ENCODE measurements around the gene DMPK.

DMPK gene

DNA sequence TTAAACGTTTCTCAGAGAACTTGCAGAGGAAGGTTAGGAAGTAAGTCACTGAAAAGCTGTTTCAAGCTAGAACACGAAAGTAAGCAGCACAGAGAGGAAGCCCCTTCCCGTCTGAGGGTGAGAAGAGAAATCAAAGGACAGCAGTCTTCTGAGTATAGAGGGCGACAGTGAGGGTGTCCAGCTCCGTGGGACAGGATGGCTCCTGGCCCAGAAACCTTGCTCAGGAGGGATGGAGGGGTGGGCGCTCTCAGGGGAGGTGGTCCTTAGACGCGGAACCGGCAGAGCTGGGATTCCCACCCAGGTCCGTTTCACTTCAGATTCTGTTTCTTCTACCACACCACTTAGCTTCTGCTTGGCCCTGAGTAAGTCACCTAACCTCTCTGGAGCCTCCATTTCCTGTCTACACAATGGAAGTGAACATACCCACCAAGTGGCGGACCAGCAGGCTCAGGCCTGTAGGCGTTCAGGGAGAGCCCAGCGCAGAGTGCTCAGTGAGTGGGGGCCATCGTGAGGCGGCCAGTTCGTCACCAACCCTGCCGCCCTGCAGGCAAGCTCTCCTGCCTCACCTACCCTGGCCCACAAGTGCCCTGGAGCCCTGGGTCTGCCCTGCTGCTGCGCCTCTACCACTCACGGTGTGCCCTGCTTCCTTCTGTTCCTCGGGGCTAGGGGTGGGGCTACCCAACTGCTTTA, 38.3 kb upstream of the DMPK start:
- no peak for TF ChIP-seq ESRRG (CRISPR knock-in tag; IDR thresholded peaks at IDR 0.05)
- TF ChIP-seq CREB5 (CRISPR knock-in tag; IDR thresholded peaks at IDR 0.05; ENCODE audit: low read depth) = no peak
- TF ChIP-seq ISL1 (CRISPR knock-in tag; IDR thresholded peaks at IDR 0.05) = no peak
- no peak for TF ChIP-seq ARNTL (CRISPR knock-in tag; IDR thresholded peaks at IDR 0.05; ENCODE audit: borderline replicate concordance, low read depth)
- no peak for TF ChIP-seq TOX (CRISPR knock-in tag; IDR thresholded peaks at IDR 0.05; ENCODE audit: borderline replicate concordance)
- no peak for TF ChIP-seq ZNF565 (CRISPR knock-in tag; conservative IDR thresholded peaks at IDR 0.05; ENCODE audit: low read depth)
- TF ChIP-seq POU6F1 (CRISPR knock-in tag; IDR thresholded peaks at IDR 0.05; ENCODE audit: borderline replicate concordance, low read depth) = no peak
- TF ChIP-seq, protein P1, sequence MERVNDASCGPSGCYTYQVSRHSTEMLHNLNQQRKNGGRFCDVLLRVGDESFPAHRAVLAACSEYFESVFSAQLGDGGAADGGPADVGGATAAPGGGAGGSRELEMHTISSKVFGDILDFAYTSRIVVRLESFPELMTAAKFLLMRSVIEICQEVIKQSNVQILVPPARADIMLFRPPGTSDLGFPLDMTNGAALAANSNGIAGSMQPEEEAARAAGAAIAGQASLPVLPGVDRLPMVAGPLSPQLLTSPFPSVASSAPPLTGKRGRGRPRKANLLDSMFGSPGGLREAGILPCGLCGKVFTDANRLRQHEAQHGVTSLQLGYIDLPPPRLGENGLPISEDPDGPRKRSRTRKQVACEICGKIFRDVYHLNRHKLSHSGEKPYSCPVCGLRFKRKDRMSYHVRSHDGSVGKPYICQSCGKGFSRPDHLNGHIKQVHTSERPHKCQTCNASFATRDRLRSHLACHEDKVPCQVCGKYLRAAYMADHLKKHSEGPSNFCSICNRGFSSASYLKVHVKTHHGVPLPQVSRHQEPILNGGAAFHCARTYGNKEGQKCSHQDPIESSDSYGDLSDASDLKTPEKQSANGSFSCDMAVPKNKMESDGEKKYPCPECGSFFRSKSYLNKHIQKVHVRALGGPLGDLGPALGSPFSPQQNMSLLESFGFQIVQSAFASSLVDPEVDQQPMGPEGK (CRISPR knock-in tag; IDR thresholded peaks at IDR 0.05; ENCODE audit: borderline replicate concordance) = no peak
- no peak for TF ChIP-seq SNAI2 (CRISPR knock-in tag; IDR thresholded peaks at IDR 0.05)
- no peak for TF ChIP-seq CSRNP3 (CRISPR knock-in tag; IDR thresholded peaks at IDR 0.05)
- no peak for TF ChIP-seq ZFP3 (CRISPR knock-in tag; IDR thresholded peaks at IDR 0.05)
- no peak for TF ChIP-seq TCF4 (CRISPR knock-in tag; IDR thresholded peaks at IDR 0.05; ENCODE audit: borderline replicate concordance)
- TF ChIP-seq ZNF8 (CRISPR knock-in tag; IDR thresholded peaks at IDR 0.05) = no peak
- no peak for TF ChIP-seq ZFP30 (CRISPR knock-in tag; IDR thresholded peaks at IDR 0.05)
- no peak for TF ChIP-seq PPARA (CRISPR knock-in tag; IDR thresholded peaks at IDR 0.05; ENCODE audit: borderline replicate concordance)
- no peak for ATAC-seq

GRCh38 chr19:45819769-45820168, 37.5 kb upstream of the DMPK start:
- no peak for TF ChIP-seq BACH2 (CRISPR knock-in tag; IDR thresholded peaks at IDR 0.05; ENCODE audit: borderline replicate concordance)
- no peak for TF ChIP-seq OSR1 (CRISPR knock-in tag; IDR thresholded peaks at IDR 0.05)
- no peak for TF ChIP-seq SNAI2 (CRISPR knock-in tag; IDR thresholded peaks at IDR 0.05)
- TF ChIP-seq TCF4 (CRISPR knock-in tag; IDR thresholded peaks at IDR 0.05; ENCODE audit: borderline replicate concordance) = no peak
- TF ChIP-seq ISL1 (CRISPR knock-in tag; IDR thresholded peaks at IDR 0.05) = no peak
- no peak for TF ChIP-seq GLIS3 (CRISPR knock-in tag; IDR thresholded peaks at IDR 0.05)
- no peak for ATAC-seq

- peak; percentile 8; the same call in 2 of the 3 replicates for ATAC-seq
- TF ChIP-seq ARNTL (CRISPR knock-in tag; IDR thresholded peaks at IDR 0.05; ENCODE audit: borderline replicate concordance, low read depth) (no peak), OSR1 (CRISPR knock-in tag; IDR thresholded peaks at IDR 0.05) (no peak), TCF4 (CRISPR knock-in tag; IDR thresholded peaks at IDR 0.05; ENCODE audit: borderline replicate concordance) (no peak), ZFP30 (CRISPR knock-in tag; IDR thresholded peaks at IDR 0.05) (no peak), ZNF565 (CRISPR knock-in tag; conservative IDR thresholded peaks at IDR 0.05; ENCODE audit: low read depth) (no peak), CREB5 (CRISPR knock-in tag; IDR thresholded peaks at IDR 0.05; ENCODE audit: low read depth) (no peak), GLIS3 (CRISPR knock-in tag; IDR thresholded peaks at IDR 0.05) (no peak), POU6F1 (CRISPR knock-in tag; IDR thresholded peaks at IDR 0.05; ENCODE audit: borderline replicate concordance, low read depth) (no peak), PPARA (CRISPR knock-in tag; IDR thresholded peaks at IDR 0.05; ENCODE audit: borderline replicate concordance) (no peak), CSDC2 (CRISPR knock-in tag; IDR thresholded peaks at IDR 0.05) (no peak)
- TF ChIP-seq, protein P1 (CRISPR knock-in tag; IDR thresholded peaks at IDR 0.05; ENCODE audit: borderline replicate concordance) = no peak
These were observed 35.5 kb upstream of the DMPK start for GRCh38 chr19:45817725-45818301.
